HUDEP-2 (cell line): Measurements from ENCODE around the gene BTRC.
"Not testable (repeated sequence)": the region's sequence is repeated elsewhere in the genome, so short reads cannot be mapped to it uniquely, and the experiment has no call there.

Experiments used
- DNase-seq, 76 experiments: peaks; one replicate each; lab custom pipeline; 2025; ENCODE audit not compliant: unreplicated experiment in 76 of 76; lab: John Stamatoyannopoulos, UW

The BTRC gene

GRCh38 chr10:101341438-101341837 lies 12.5 kb upstream of the BTRC start:
- DNase-seq = no peak

- DNase-seq = no peak
These were observed 7.8 kb upstream of the BTRC start for GRCh38 chr10:101346177-101346576.

GRCh38 chr10:101351017-101351416 lies 2.9 kb upstream of the BTRC start:
- DNase-seq = no peak

GRCh38 chr10:101351477-101351876 lies 2.5 kb upstream of the BTRC start:
- DNase-seq = no peak

DNA sequence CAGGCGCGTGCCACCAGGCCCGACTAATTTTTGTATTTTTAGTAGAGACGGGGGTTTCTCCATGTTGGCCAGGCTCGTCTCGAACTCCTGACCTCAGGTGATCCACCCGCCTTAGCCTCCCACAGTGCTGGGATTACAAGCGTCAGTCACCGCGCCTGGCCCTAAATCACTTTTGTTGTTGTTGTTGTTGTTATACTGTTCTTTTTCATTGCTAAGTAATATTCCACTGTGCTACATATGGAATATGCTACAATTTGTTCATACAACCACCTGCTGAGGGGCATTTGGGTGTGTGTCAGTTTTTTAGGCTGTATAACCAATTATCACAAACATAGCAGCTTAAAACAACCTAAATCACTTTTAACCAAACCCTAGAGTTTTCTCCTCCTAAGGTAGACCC lies 1.1 kb upstream of the BTRC start:
- not testable (repeated sequence) for DNase-seq

GRCh38 chr10:101354328-101355071 lies 535 bp downstream of the BTRC start:
- DNase-seq = peak in 12 of 76 experiments; percentile 1 to 43 (median 14)

- DNase-seq = no peak
These were observed 1.2 kb downstream of the BTRC start for GRCh38 chr10:101355072-101355706.

DNA sequence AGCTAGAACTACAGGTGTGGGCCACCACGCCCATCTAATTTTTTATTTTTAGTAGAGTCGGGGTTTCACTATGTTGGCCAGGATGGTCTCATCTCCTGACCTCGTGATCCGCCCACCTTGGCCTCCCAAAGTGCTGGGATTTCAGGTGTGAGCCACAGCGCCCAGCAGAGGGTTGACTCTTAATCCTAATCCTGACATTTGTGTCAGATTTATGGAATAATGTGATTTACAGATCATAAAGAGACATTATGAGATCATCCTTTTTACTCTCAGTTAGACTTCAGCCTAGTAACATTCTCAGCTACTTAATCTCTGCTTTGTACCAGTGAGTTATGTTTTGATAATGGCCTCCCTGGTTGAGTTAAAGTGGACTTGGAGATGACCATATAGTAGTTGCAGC lies 2.2 kb downstream of the BTRC start:
- no peak for DNase-seq

- DNase-seq = no peak
These were observed 4.0 kb downstream of the BTRC start for GRCh38 chr10:101357958-101358357.

DNA sequence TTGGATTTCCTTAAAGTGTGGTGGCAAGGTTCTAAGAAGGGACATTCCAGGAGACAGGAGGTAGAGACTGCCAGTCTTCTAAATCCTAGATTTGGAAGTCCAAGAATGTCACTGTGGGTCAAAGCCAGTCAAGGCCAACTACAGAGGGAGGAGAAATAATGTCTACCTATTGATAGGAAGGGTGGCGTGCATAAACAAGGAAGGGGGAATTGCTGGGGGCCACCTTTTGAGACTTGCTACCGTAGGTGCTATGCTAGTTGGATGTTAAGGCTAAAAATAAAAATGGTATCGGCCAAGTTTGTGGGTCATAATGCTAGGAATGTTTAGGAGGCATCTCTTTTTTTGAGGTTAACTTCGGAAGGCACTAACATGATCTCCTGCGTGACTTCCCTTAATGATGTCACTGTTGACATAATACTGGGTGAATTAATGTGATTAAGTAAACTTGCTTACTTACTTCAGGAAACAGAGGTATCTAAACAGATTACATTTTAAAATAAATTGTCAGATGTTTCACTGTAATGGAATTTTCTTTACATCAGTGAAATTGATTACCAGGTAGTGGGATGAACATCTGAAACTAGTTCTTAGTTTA lies 4.8 kb downstream of the BTRC start:
- no peak for DNase-seq

DNA sequence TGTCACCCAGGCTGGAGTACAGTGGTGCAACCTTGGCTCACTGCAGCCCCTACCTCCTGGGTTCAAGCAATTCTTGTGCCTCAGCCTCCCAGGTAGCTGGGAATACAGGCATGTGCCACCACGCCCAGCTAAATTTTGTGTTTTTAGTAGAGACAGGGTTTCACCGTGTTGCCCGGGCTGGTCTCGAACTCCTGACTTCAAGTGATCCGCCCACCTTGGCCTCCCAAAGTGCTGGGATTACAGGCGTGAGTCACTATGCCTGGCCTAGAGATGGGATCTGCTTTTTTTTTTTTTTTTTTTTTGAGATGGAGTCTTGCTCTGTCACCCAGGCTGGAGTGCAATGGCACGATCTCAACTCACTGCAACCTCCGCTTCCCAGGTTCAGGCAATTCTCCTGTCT lies 6.1 kb downstream of the BTRC start:
- DNase-seq = not testable (repeated sequence)

DNA sequence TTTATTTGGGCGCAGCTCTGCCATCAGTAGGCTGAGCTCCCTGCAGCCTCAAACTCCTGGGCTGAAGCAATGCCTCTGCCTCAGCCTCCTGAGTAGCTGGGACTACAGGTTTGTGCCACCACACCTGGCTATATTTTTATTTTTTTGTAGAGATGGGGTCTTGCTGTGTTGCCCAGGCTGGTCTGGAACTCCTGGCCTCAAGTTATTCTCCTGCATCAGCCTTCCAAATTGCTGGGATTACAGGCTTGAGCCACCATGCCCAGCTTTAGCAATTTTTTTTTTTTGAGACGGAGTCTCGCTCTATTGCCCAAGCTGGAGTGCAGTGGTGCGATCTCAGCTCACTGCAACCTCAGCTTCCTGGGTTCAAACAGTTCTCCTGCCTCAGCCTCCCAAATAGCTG lies 6.9 kb downstream of the BTRC start:
- not testable (repeated sequence) for DNase-seq

DNA sequence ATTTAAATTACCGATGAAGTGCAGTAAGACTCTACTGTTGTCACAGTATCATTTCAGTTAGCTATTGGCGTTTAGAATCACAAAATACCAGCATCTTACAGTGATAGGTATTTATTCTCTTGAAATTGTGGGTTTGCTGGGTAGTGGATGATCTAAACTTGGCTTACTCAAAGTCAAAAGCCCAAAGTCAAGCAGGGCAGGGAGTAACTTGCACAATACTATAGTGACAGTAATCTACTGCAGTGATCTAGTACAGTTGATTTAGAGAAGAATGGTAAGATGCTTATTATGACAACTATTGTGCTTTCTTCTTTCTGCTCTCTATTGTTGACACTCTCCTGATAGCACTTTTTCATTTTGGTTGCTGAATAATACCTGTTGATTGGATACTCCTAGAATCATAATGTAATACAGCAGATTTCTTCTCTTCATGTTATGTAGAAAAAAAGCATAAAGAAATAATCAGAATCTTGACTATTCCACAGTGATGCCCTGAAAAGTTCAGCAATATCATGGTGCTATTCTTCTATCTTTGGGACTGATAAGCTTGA lies 10.0 kb downstream of the BTRC start:
- DNase-seq = no peak

- no peak for DNase-seq
These were observed 10.8 kb downstream of the BTRC start for GRCh38 chr10:101364721-101365120.

- DNase-seq = peak in 31 of 76 experiments; percentile 7 to 79 (median 41)
These were observed 13.8 kb downstream of the BTRC start for GRCh38 chr10:101367569-101368453.

DNA sequence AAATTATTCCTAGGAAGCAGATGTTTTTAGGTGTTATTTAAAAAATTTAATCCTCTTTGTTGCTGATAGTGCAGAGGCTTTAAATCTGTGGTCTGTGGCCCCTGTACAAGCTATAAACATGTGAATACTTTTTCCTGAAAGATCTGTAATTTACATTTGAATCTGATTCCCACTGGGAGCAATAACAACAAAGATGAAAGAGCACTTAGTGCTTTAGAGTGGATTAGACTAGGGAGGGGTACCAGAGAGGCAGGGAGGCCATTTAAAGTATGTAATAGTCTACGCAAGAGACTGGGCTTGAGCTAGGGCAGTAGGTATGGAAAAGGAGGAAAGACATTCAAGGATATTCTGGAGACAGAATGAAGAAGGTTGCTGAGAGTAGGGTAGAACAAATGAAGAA lies 19.1 kb downstream of the BTRC start:
- DNase-seq = no peak

GRCh38 chr10:101373993-101374392 lies 20.0 kb downstream of the BTRC start:
- not testable (repeated sequence) for DNase-seq

DNA sequence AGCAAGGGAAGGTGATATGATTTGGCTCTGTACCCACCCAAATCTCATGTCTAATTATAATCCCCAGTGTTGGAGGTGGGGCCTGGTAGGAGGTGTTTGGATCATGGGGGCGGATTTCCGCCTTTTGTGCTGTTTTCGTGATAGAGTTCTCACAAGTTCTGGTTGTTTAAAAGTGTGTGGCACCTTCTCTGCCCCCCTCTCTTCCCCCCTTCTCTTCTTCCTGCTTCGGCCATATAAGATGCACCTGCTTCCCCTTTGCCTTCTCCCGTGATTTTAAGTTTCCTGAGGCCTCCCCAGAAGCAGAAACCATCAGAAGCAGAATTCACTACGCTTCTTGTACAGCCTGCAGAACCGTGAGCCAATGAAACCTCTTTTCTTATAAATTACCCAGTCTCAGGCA lies 21.1 kb downstream of the BTRC start:
- no peak for DNase-seq

DNA sequence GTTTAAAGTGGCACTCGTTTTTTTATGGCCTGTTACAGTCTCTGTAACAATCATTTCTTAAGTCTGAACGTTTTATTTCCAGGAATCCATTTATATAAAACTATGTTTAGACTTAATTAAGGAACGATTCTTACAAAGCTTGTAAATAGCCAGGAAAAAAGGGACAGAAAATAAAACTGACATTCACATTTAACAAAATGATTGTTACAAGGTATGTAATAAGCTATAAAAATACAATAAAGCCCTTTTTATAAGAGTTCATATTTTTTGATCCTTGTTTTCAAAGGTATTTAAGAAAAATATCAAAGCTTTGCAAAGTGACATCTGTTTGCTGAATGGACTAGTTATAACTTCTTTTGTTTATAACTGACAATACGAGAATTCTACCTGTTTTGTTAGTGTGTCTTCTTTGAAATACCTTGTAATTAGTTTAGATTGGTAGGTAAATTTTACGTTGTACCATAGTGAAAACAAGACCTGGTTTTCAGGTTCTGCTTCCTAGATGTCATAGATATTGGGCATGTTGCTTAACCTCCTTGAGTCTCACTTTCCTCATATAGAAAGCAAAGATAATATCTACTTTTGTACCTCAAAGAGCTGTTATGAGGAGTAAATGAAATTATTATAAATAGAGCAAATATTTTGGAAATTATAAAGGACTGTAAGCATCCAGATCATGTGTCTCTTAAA lies 25.8 kb downstream of the BTRC start:
- no peak for DNase-seq

- no peak for DNase-seq
These were observed 26.5 kb downstream of the BTRC start for GRCh38 chr10:101380353-101381017.
